Prostate gland (tissue), 2 donors: Measurements from ENCODE around the gene CTNNA2.

Experiments used
- POLR2A ChIP-seq: fragments of 450-650 bp; IDR thresholded peaks from one replicate; pipeline ENCODE4 v1.6.1; 2016; ENCODE audit warnings: antibody characterized with exemption, mild to moderate bottlenecking
- TF ChIP-seq, protein P1 (sequence below), 4 experiments: fragments of 200-600 bp in 2 of 4; fragments of 450-650 bp in 2 of 4; sonication (generic) in 2 of 4; IDR thresholded peaks; 1 replicate in 3 of 4; 2 replicates in 1 of 4; pipeline ENCODE4 v1.5.1; 2016 to 2019; ENCODE audit warnings: antibody characterized with exemption in 4 of 4, mild to moderate bottlenecking in 2 of 4, moderate library complexity in 2 of 4

DNA sequence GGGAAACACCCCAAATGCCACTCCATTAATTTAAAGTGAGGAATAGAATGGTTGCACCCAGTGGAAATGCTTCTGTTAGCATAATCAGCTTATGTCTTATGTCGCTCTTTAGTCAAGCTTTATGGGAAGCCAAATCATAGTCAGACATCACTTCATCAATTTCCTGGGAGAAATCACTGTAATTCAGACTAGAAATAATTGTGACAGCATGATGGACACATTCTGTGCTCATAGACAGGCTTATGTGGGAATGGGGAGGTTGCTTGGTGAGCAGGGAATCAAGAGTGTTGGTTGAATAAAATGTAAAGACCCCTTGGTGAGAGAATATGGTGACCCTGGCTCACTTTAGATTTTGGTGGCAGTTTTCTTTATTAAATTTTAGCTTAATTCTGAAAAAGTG is 174.0 kb downstream of the CTNNA2 start:
- no peak for TF ChIP-seq POLR2A
- TF ChIP-seq, protein P1, sequence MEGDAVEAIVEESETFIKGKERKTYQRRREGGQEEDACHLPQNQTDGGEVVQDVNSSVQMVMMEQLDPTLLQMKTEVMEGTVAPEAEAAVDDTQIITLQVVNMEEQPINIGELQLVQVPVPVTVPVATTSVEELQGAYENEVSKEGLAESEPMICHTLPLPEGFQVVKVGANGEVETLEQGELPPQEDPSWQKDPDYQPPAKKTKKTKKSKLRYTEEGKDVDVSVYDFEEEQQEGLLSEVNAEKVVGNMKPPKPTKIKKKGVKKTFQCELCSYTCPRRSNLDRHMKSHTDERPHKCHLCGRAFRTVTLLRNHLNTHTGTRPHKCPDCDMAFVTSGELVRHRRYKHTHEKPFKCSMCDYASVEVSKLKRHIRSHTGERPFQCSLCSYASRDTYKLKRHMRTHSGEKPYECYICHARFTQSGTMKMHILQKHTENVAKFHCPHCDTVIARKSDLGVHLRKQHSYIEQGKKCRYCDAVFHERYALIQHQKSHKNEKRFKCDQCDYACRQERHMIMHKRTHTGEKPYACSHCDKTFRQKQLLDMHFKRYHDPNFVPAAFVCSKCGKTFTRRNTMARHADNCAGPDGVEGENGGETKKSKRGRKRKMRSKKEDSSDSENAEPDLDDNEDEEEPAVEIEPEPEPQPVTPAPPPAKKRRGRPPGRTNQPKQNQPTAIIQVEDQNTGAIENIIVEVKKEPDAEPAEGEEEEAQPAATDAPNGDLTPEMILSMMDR (IDR thresholded peaks at IDR 0.05), result no peak
